Transverse colon (tissue), 4 donors: ENCODE results near the gene ALG8. TPM values are rescaled to one million over a fixed set of nuclear protein-coding genes. Genes with fewer than 3 reads are reported as not detected.

Experiments
- DNase-seq: peaks from one replicate; pipeline ENCODE4 v3.0.0-alpha.2; 2019
- H3K27ac ChIP-seq, 4 donors: fragments of 200-600 bp; sonication (generic); 2 replicates each; pipeline ENCODE4 v1.5.1; 2016 to 2018; ENCODE audit warnings: inconsistent platforms in 4 of 4
- H3K27me3 ChIP-seq: fragments of 200-600 bp; sonication (generic); 2 replicates; pipeline ENCODE4 v1.5.1; 2017; ENCODE audit warnings: inconsistent platforms
- H3K36me3 ChIP-seq, 4 donors: fragments of 200-600 bp; sonication (generic); 2 replicates each; pipeline ENCODE4 v1.5.1; 2017 to 2019; ENCODE audit warnings: inconsistent platforms in 4 of 4
- H3K4me1 ChIP-seq, 4 donors: fragments of 200-600 bp; sonication (generic); 2 replicates each; pipeline ENCODE4 v1.5.1; 2017 to 2020; ENCODE audit warnings: inconsistent platforms in 4 of 4
- H3K4me3 ChIP-seq, 4 donors: fragments of 200-600 bp; sonication (generic); 1 replicate in 1 of 4; 2 replicates in 3 of 4; pipeline versions ENCODE4 v1.5.1 to v1.6.1; 2017 to 2019; ENCODE audit warnings: inconsistent platforms in 4 of 4
- H3K9me3 ChIP-seq, 2 donors: fragments of 200-600 bp; sonication (generic); 2 replicates each; pipeline ENCODE4 v1.5.1; 2017 to 2019; ENCODE audit warnings: inconsistent platforms in 2 of 2
- EP300 ChIP-seq: sonication (generic); formaldehyde crosslinking; IDR thresholded peaks from one replicate; pipeline ENCODE4 v1.6.1; 2017; ENCODE audit warnings: antibody characterized with exemption, low read depth
- POLR2A ChIP-seq: fragments of 450-650 bp; IDR thresholded peaks from one replicate; pipeline ENCODE4 v1.6.1; 2016; ENCODE audit warnings: antibody characterized with exemption, mild to moderate bottlenecking, moderate library complexity
- POLR2AphosphoS5 ChIP-seq, 3 donors: sonication (generic); formaldehyde crosslinking; IDR thresholded peaks; one replicate each; pipeline ENCODE4 v1.6.1; 2016; ENCODE audit warnings: antibody characterized with exemption in 3 of 3
- WGBS, 2 donors: methylation state at CpG; one replicate each; pipeline ENCODE4 v1.1.5; 2018; ENCODE audit warnings: low coverage in 1 of 2; 5-methylcytosine and 5-hydroxymethylcytosine counted together
- in situ Hi-C, 4 donors: fragments of 200-750 bp; cut with MboI; loops; one replicate each; pipeline versions ENCODE4 v1.15.0 to v1.15.1; 2017; ENCODE audit warnings: low sequenced_read_pairs in 3 of 4, low pct_ligation_motif_present in 1 of 4, low pct_unique_long_range_greater_than_20kb in 1 of 4
- intact Hi-C: fragments of 100-400 bp; cut with DNase I; formaldehyde crosslinking; loops from one replicate; pipeline ENCODE4 v1.15.1; 2023; ENCODE audit warnings: low total_unique reads
- total RNA-seq, 4 donors: library from RNA; depleted of rRNA; stranded (reverse); fragments of >200 nt; gene quantifications; one replicate each; pipeline ENCODE4 v1.1.0, GENCODE V29; 2016
- TF ChIP-seq, protein P1 (sequence below), 5 experiments: fragments of 200-600 bp in 3 of 5; fragments of 450-650 bp in 2 of 5; sonication (generic) in 3 of 5; IDR thresholded peaks; 1 replicate in 2 of 5; 2 replicates in 3 of 5; pipeline ENCODE4 v1.5.1; 2016 to 2017; ENCODE audit warnings: antibody characterized with exemption in 5 of 5, inconsistent platforms in 3 of 5, mild to moderate bottlenecking in 2 of 5, moderate library complexity in 1 of 5

ALG8 gene
- total RNA-seq, result 10 to 100 TPM in 3 of 4 donors, 1 to 10 TPM in 1; 4.9 to 28.9 (median 14.5) TPM

DNA sequence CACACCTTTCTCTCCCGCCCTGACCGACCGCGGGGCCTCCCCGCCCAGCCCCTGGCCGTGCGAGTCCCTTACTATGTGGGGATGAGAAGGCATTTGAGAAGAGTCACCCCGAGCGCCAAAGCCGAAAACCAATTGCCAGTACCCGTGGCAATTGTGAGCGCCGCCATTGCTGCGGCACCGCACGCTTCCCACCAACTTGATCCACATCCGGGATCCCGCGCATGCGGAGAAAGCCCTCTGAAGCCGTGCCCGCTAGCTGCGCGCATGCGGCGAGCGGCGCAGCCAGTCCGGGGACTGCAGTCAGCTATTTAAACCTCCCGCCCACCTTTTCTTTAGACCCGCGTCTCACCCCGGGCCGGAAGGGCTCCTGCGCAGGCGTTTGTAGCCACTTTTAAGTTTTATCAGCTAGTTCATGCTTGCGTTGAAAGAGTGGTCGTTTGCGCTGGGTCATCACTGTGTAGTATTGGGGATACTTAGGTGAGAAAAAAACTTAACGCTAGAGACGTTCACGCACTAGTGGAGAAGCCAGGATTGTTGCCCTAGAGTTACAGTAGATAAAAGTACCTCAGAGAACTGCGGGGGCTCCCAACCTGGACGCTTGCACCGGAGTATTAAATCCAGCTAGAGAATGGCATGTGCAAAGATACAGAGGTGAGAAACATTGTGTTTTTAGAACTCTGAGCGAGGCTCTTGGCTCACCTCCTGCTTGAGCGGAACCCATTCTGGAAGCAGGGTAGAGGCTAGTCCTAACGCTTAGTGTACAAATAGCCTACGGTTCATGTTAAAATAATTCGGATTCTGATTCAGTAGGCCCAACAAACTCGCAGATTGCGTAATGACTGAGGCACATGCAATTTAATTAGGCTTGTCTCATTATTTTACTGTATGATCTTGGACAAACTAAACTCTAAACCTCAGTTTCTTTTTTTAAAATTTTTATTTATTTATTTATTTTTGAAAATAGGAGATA lies at the start of gene ALG8:
Gene ALG8 (minus strand): TSS at position 205 of the 970 bp plus-strand sequence. CDS start 38 bp downstream, at position 167.
- Histone ChIP-seq H3K27ac (peak within 1 kb of the TSS; percentile 79 to 86 (median 80)), H3K27me3 (no peaks in the 10 kb centered on the region), H3K4me1 (peaks cover 3 to 16% (median 9%) of the 10 kb centered on the region in 4 donors), H3K4me3 (peak within 1 kb of the TSS; percentile 62 to 78 (median 68)), H3K36me3 (no peaks in the 10 kb centered on the region), H3K9me3 (no peaks in the 10 kb centered on the region)
- in situ Hi-C loops (loop anchor here in 2 of 4 donors (25.0 kb wide), 1 partner anchor 423 kb away; the partner anchor contains the start of gene NARS2 (in 2 of the 2)), intact Hi-C loops (no loop called here)
- TF ChIP-seq POLR2A (peak; percentile 71), EP300 (no peak), POLR2AphosphoS5 (IDR thresholded peaks at IDR 0.05) (peak; percentile 61 to 67 (median 65))
- TF ChIP-seq, protein P1, sequence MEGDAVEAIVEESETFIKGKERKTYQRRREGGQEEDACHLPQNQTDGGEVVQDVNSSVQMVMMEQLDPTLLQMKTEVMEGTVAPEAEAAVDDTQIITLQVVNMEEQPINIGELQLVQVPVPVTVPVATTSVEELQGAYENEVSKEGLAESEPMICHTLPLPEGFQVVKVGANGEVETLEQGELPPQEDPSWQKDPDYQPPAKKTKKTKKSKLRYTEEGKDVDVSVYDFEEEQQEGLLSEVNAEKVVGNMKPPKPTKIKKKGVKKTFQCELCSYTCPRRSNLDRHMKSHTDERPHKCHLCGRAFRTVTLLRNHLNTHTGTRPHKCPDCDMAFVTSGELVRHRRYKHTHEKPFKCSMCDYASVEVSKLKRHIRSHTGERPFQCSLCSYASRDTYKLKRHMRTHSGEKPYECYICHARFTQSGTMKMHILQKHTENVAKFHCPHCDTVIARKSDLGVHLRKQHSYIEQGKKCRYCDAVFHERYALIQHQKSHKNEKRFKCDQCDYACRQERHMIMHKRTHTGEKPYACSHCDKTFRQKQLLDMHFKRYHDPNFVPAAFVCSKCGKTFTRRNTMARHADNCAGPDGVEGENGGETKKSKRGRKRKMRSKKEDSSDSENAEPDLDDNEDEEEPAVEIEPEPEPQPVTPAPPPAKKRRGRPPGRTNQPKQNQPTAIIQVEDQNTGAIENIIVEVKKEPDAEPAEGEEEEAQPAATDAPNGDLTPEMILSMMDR (IDR thresholded peaks at IDR 0.05), result no peak
- 1 to 4% methylated on average over 10 to 52 of the region's 52 CpGs for WGBS, 2 donors
- peak; percentile 97 for DNase-seq

DNA sequence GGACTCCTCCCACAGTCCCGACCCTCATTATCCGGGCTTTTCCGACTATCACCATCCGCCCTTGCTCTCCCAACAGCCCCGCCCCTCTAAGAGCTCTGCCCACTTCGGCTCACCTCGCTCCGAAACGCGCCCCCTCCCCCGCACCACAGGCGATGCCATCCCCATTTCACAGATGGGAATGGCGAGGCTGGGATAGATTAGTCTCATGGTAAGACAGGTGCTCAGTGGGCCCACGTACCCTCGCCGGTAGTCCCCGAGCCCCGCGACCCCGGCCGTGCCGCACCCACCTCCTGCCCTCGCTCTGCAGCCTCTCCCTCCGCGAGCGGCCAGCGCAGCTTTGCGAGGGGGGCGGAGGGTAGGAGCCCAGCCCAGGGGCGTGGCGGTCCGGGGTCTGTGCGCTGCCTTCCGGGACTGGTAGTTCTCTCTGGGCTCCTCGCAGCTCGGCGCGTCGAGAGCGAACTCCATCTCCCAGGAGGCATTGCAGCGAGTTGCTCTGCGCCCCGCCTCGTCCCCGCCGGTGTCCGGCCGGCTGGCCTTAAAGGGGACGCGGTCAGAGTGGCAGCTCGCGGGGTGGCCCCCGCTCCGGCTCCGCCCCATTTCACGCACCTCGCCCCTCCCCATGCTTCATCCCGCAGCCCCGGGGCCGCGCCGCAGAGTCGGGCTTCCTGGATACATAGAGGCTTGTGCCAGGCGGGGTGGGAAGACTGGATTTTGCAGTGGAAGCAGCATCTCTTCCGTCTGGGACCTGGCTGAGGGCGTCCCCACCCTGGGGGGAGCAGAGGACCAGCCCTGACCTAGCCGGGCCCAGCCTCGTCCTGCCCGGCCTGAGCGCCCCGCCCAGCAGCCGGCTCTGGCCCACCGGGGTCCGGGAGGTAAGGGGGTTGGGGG lies 49.1 kb upstream of the ALG8 start, which contains the start of the genes KCTD21 and USP35:
Gene KCTD21 (minus strand): TSS at position 341 of the 888 bp plus-strand sequence. CDS start 14,072 bp downstream, outside the sequence.
Gene USP35 (plus strand): TSS at position 634 of the 888 bp plus-strand sequence. CDS start 7,327 bp downstream, outside the sequence.
- DNase-seq, result peak; percentile 97
- 2% methylated on average over 48 of the region's 74 CpGs; no CpG with 5 or more reads in 1 of the 2 donors for WGBS, 2 donors
- Histone ChIP-seq H3K4me1 (peaks cover 0 to 37% (median 29%) of the 10 kb centered on the region in 4 donors), H3K4me3 (peak within 1 kb of the TSS; percentile 68 to 90 (median 77)), H3K27me3 (no peaks in the 10 kb centered on the region), H3K9me3 (no peaks in the 10 kb centered on the region), H3K36me3 (no peaks in the 10 kb centered on the region), H3K27ac (peak within 1 kb of the TSS; percentile 76 to 90 (median 89))
- intact Hi-C loops, result loop anchor here (5.0 kb wide), 1 partner anchor 36 kb away; no protein-coding TSS in a partner anchor
- in situ Hi-C loops, result no loop called here
- TF ChIP-seq POLR2AphosphoS5 (IDR thresholded peaks at IDR 0.05) (peak; percentile 87 to 95 (median 89)), POLR2A (peak; percentile 71), EP300 (no peak)

DNA sequence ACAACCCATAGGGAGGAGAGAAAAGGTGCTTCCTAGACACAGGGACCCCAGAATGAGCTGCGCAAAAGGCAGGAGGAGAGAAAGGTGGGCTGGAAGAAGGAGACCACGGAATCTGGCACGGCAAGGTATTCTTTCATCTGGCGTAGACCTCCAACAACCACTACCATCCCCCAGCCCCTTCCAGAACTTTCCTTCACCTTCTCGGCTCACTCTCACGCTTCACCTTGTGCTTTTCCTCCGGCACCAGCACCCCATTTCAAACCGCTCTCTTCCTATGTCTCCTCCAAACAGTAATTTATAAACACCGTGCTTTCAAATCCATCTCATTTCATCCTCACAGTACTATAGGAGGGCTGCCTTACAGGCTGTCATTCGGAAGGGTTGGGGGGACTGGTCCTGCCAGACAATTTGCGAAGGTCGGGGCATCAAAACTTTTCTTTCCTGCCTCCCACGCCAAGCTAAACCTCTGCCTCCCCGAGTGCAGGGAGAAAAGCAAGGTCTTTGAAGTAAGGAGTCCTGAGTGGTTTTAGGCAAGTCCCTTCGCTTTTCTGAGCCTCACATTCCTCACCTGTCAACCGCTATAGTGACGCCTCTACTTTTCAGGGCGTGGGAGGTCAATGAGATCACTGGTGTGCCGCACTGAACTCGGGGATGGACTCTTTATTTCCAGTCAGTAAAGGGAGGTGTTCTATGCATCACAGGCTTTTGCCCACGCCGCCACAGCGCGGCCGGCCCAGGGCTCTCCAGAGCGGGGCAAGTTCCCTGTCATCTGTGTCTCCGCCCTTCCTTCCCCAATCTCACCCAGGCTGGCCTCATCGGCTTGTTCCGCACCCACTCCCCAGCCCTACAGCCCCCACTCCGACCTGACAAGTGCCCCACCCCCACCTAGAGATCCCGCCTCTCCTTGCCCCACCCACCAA lies 48.2 kb upstream of the ALG8 start:
- peaks cover 0 to 37% (median 29%) of the 10 kb centered on the region in 4 donors for H3K4me1 ChIP-seq
- no peaks in the 10 kb centered on the region for H3K9me3 ChIP-seq
- intact Hi-C loops, result loop anchor here (5.0 kb wide), 1 partner anchor 35 kb away; no protein-coding TSS in a partner anchor
- H3K36me3 ChIP-seq, result no peaks in the 10 kb centered on the region
- TF ChIP-seq POLR2A (no peak), EP300 (no peak), POLR2AphosphoS5 (IDR thresholded peaks at IDR 0.05) (no peak)
- TF ChIP-seq, protein P1 (IDR thresholded peaks at IDR 0.05), result no peak
- DNase-seq, result no peak
- in situ Hi-C loops, result no loop called here
- peak overlapping the region; percentile 76 to 90 (median 89) for H3K27ac ChIP-seq
- H3K27me3 ChIP-seq, result no peaks in the 10 kb centered on the region
- 19 to 60% methylated on average over 2 to 31 of the region's 31 CpGs for WGBS, 2 donors
- peak overlapping the region; percentile 68 to 90 (median 77) for H3K4me3 ChIP-seq
